Ovary (tissue), 9 donors: Measurements from ENCODE around the gene SLC11A2. TPM values are rescaled to one million over a fixed set of nuclear protein-coding genes. Genes with fewer than 3 reads are reported as not detected.
A peak's percentile ranks its signal among the peaks of the same experiment; 100 is the strongest.

ENCODE experiments used
- DNase-seq, 5 donors: peaks; one replicate each; pipeline ENCODE4 v3.0.0-alpha.2; 2019 to 2020
- H3K27ac ChIP-seq, 2 donors: fragments of 200-600 bp; one replicate each; pipeline versions ENCODE4 v1.5.1 to v1.8.0; 2019 to 2022
- H3K27me3 ChIP-seq: fragments of 200-600 bp; one replicate; pipeline ENCODE4 v1.8.0; 2022
- H3K36me3 ChIP-seq: fragments of 200-600 bp; sonication (generic); one replicate; pipeline ENCODE4 v1.5.1; 2019
- H3K4me1 ChIP-seq: one replicate; pipeline ENCODE4 v1.8.1; 2013; ENCODE audit warnings: mild to moderate bottlenecking, moderate library complexity; ENCODE audit not compliant: insufficient read depth
- H3K4me3 ChIP-seq: fragments of 200-600 bp; sonication (generic); one replicate; pipeline ENCODE4 v1.5.1; 2017
- H3K9me3 ChIP-seq, 2 donors: fragments of 200-600 bp in 1 of 2; sonication (generic) in 1 of 2; one replicate each; pipeline versions ENCODE4 v1.5.1 to v1.8.1; 2013 to 2019; ENCODE audit warnings: mild to moderate bottlenecking in 1 of 2, moderate library complexity in 1 of 2
- CTCF ChIP-seq, 3 donors: fragments of 450-650 bp in 2 of 3; fragments of 200-600 bp in 1 of 3; IDR thresholded peaks; one replicate each; pipeline versions ENCODE4 v1.5.1 to v1.8.0; 2016 to 2022; ENCODE audit warnings: antibody characterized with exemption in 3 of 3, mild to moderate bottlenecking in 1 of 3
- EP300 ChIP-seq: sonication (generic); formaldehyde crosslinking; IDR thresholded peaks from one replicate; pipeline ENCODE4 v1.6.1; 2017; ENCODE audit warnings: antibody characterized with exemption
- POLR2A ChIP-seq: fragments of 450-650 bp; IDR thresholded peaks from one replicate; pipeline ENCODE4 v1.6.1; 2017; ENCODE audit warnings: antibody characterized with exemption, mild to moderate bottlenecking, moderate library complexity
- WGBS, 3 donors: extraction: QIAGEN DNeasy Blood & Tissue Kit in 1 of 3; methylation state at CpG; one replicate each; pipeline versions ENCODE4 v1.1.5 to v1.1.7; 2013 to 2017; 5-methylcytosine and 5-hydroxymethylcytosine counted together
- intact Hi-C, 4 donors: fragments of 100-400 bp; cut with DNase I; formaldehyde crosslinking; loops; one replicate each; pipeline versions ENCODE4 v1.11.0 to v1.15.1; 2022 to 2023
- polyA plus RNA-seq, 2 donors: library from polyadenylated mRNA; stranded (reverse); fragments of 200-250 nt in 1 of 2; fragments of 350-450 nt in 1 of 2; fragmentation: Illumina TruSeq in 1 of 2; extraction: RNeasy Lipid Tissue Mini Kit (QIAGEN cat#74804) in 1 of 2; gene quantifications; one replicate each; pipeline ENCODE4 v1.2.3, GENCODE V29; 2013 to 2014
- total RNA-seq, 7 donors: library from RNA; depleted of rRNA in 2 of 7; stranded (reverse); fragments of >200 nt in 2 of 7; fragmentation: NEBNext Ultra II Directional in 3 of 7; extraction: Animal tissue kit (Norgen Biotek cat#: 25700) in 3 of 7; gene quantifications; one replicate each; pipeline versions ENCODE4 v1.1.0 to v1.2.4, GENCODE V29; 2016 to 2023
- donor health status: DM: no; HTN: no; CAD: no; lungs with moderate emphysema.
- donor health status: DM: no; HTN: no; CAD: no.
- donor health status: Bipolar disorder and iron deficiency.
- donor health status: DM: yes; HTN: yes; CAD: no.
- donor health status: DM: no; HTN: no; CAD: no.
- donor health status: DM: yes; HTN: yes; CAD: no.

SLC11A2 gene
- total and polyA plus RNA-seq, 9 donors, result 13.6 to 48.8 (median 38.7) TPM

GRCh38 chr12:51013441-51013840, 12.7 kb downstream of the SLC11A2 start:
- H3K36me3 ChIP-seq, result no peaks in the 10 kb centered on the region
- TF ChIP-seq CTCF (IDR thresholded peaks at IDR 0.05) (no peak), EP300 (no peak), POLR2A (no peak)
- DNase-seq, result no peak
- no peak overlapping the region for H3K4me3 ChIP-seq
- intact Hi-C loops, result no loop called here
- 92 to 96% (median 94%) methylated on average over 7 of the region's 7 CpGs for WGBS, 3 donors
- H3K27me3 ChIP-seq, result no peaks in the 10 kb centered on the region
- no peaks in the 10 kb centered on the region for H3K9me3 ChIP-seq
- H3K4me1 ChIP-seq, result peaks cover 10% of the 10 kb centered on the region
- H3K27ac ChIP-seq, result no peak overlapping the region

- no peaks in the 10 kb centered on the region for H3K36me3 ChIP-seq
- no peaks in the 10 kb centered on the region for H3K9me3 ChIP-seq
- H3K27me3 ChIP-seq, result no peaks in the 10 kb centered on the region
- intact Hi-C loops, result no loop called here
- 82 to 85% (median 83%) methylated on average over 5 of the region's 5 CpGs for WGBS, 3 donors
- no peak for DNase-seq
- TF ChIP-seq EP300, result no peak
- TF ChIP-seq CTCF (IDR thresholded peaks at IDR 0.05), result no peak
- no peak for TF ChIP-seq POLR2A
- H3K4me3 ChIP-seq, result no peak overlapping the region
- H3K4me1 ChIP-seq, result peaks cover 10% of the 10 kb centered on the region
- H3K27ac ChIP-seq, result no peak overlapping the region
These were observed 13.5 kb downstream of the SLC11A2 start for GRCh38 chr12:51012570-51013236.

GRCh38 chr12:51011955-51012354, 14.2 kb downstream of the SLC11A2 start:
- Histone ChIP-seq H3K36me3 (no peaks in the 10 kb centered on the region), H3K27me3 (no peaks in the 10 kb centered on the region), H3K4me1 (peaks cover 7% of the 10 kb centered on the region), H3K9me3 (no peaks in the 10 kb centered on the region), H3K27ac (no peak overlapping the region), H3K4me3 (no peak overlapping the region)
- TF ChIP-seq EP300 (no peak), CTCF (IDR thresholded peaks at IDR 0.05) (no peak), POLR2A (no peak)
- intact Hi-C loops, result no loop called here
- WGBS, 3 donors, result 82 to 88% (median 86%) methylated on average over 4 of the region's 4 CpGs
- no peak for DNase-seq

GRCh38 chr12:51009056-51009440, 17.1 kb downstream of the SLC11A2 start:
- TF ChIP-seq CTCF (IDR thresholded peaks at IDR 0.05) (no peak), EP300 (no peak), POLR2A (no peak)
- Histone ChIP-seq H3K9me3 (no peaks in the 10 kb centered on the region), H3K4me1 (peaks cover 5% of the 10 kb centered on the region), H3K4me3 (no peak overlapping the region), H3K36me3 (no peaks in the 10 kb centered on the region), H3K27ac (no peak overlapping the region), H3K27me3 (no peaks in the 10 kb centered on the region)
- DNase-seq, result peak in 2 of 5 donors; percentile 17 to 43
- WGBS, 3 donors, result 42 to 73% (median 45%) methylated on average over 8 of the region's 8 CpGs
- intact Hi-C loops, result no loop called here
